ENCODE data around the gene VWA2.

DNA sequence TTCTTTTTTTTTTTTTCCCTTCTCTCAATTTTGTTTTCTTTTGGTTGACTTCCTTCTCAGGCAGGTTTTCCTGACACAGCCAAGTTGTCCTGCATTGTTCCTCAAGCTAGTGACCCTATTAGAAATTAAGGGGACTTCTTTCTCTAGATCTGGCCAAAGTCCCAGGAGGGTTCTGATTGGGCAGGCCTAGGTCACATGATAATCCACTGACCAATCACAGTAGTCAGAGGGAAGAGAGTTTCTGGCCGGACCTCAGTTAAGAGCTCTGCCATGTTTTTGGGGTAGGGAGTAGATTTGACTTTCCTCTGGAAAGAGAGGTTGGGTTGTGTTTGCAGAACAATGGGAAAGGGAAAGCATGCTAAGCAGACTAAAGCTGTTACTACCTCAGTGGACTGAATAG is 16.2 kb downstream of the VWA2 start:
- TF ChIP-seq, protein P1, sequence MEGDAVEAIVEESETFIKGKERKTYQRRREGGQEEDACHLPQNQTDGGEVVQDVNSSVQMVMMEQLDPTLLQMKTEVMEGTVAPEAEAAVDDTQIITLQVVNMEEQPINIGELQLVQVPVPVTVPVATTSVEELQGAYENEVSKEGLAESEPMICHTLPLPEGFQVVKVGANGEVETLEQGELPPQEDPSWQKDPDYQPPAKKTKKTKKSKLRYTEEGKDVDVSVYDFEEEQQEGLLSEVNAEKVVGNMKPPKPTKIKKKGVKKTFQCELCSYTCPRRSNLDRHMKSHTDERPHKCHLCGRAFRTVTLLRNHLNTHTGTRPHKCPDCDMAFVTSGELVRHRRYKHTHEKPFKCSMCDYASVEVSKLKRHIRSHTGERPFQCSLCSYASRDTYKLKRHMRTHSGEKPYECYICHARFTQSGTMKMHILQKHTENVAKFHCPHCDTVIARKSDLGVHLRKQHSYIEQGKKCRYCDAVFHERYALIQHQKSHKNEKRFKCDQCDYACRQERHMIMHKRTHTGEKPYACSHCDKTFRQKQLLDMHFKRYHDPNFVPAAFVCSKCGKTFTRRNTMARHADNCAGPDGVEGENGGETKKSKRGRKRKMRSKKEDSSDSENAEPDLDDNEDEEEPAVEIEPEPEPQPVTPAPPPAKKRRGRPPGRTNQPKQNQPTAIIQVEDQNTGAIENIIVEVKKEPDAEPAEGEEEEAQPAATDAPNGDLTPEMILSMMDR (optimal IDR thresholded peaks at IDR 0.05 in 1 of 3, IDR thresholded peaks at IDR 0.05 in 1 of 3, conservative IDR thresholded peaks at IDR 0.05 in 1 of 3; ENCODE audit: extremely low read depth in 1 of 3, insufficient read depth in 2 of 3, low read length in 3 of 3) = no peak
- TF ChIP-seq EZH2 (IDR thresholded peaks at IDR 0.05; ENCODE audit: low read length) = no peak

Data from keratinocyte (primary cell).